GM18502 (cell line): Measurements from ENCODE around the gene TNFSF11.

Source experiments
- ATAC-seq: cut with Tn5 transposase; IDR thresholded peaks from one replicate; pipeline ENCODE4 v1.9.1; 2021; ENCODE audit warnings: mild to moderate bottlenecking; ENCODE audit not compliant: unreplicated experiment, poor library complexity

Gene TNFSF11

GRCh38 chr13:42574011-42574410 is at the start of gene TNFSF11:
Gene TNFSF11, plus strand, starts transcription at chr13:42574152. Its CDS starts 152 bp downstream, at chr13:42574304.
- peak; percentile 41 for ATAC-seq

DNA sequence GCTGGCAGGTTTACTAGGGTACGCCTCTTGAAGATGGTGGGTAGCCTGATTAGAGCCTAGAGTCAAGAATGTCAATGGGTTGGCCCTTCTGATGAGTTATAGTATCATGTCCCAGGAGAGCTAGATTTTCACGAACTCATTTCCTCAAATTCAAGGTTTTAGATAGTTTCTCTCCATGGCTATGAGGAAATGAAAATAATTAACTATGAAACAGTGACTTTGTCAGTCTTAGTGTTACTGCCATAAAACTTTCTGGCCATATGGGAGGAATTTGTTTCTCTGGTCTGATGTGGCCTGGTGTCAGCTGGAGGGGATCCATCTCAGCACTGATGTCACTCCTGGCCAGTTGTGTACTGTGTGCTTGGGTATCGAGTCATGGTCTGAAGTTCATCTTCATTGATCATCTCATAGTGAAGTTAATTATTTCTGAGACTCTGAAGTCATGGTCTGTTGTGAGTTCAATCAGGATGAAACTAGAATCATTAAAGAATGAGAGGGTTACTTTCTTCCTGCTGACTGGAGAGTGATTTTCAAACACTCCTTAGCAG is 49.4 kb upstream of the TNFSF11 start:
- peak; percentile 58 for ATAC-seq

- no peak for ATAC-seq
These were observed 48.9 kb upstream of the TNFSF11 start for GRCh38 chr13:42525035-42525504.

DNA sequence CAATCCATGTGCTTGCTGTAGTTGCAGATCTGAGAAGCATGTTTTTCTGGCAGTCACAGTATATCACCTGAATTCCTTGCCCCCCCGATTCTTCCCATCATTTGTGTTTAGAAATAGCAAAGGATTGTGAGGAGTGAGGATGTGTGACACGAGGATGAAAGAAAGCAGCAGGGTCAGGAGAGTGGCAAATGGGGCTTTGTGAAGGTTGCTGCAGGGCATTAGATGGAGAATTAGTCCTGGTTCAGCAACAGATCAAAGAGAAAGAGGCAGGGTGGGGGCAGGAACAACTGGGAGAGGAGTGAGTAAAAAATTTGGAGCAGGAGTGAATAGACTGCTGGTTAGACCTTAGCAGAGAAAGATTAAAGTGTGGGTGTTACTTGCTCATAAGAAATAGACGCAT is 47.7 kb upstream of the TNFSF11 start:
- no peak for ATAC-seq

GRCh38 chr13:42526804-42527203 is 47.1 kb upstream of the TNFSF11 start:
- no peak for ATAC-seq

DNA sequence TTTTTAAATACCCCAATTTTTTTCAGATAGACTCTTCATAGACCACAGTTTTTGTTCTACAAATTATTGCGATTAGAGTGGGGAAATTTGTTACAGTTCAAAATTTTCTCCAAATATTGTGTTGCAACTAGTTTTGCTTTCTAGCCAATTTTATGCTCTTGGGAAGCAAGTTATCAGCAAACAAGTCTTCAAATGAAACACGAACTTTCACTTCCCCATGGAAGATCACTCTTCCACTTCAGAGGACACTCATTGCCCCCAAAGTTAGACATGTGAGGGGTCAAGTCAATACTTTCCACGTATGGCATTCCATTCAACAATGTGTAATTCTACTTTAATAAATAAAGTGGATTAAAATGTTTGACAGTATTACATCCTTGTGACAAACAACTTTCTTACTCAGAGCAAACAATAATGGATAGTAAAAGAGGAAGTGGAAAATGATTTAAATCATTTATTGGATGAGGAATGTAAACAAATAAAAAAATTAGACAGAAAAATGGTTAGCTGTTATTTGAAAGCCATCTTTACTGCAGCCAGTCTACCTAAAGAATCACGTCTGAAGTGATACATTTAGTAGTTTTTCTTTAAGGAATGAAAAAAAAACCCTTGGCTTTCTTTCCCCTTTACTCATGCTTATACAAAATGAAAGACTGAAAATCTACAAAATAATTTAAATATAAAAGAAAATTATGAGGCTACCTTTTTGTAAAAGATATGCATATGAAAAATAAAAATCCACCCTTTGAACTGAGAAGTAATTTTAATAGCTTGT is 41.2 kb upstream of the TNFSF11 start:
- ATAC-seq: peak; percentile 35

GRCh38 chr13:42533336-42533591 is 40.7 kb upstream of the TNFSF11 start:
- ATAC-seq: no peak

DNA sequence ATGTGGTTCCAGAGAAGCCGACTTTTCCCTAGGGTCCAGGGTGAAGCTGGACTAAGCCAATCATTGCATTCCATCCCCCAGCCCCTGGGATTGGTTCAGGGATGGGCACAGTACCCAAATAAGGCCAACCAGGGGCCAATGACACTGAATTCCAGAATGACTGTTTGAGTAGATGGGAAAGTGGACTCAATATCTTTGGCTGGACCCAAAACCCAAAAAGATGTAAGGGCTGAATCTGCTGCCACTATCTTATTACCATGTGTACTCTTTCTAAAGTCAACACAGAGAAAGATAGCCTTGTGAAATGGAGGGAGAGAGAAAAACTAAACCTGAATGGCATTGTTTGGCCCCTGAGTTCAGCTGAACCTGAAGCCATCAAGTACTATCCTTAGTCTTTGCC is 39.2 kb upstream of the TNFSF11 start:
- ATAC-seq: no peak

- no peak for ATAC-seq
These were observed 35.0 kb upstream of the TNFSF11 start for GRCh38 chr13:42538996-42539395.

- ATAC-seq: no peak
These were observed 34.3 kb upstream of the TNFSF11 start for GRCh38 chr13:42539670-42540069.

GRCh38 chr13:42543215-42543797 is 30.6 kb upstream of the TNFSF11 start:
- ATAC-seq: no peak

GRCh38 chr13:42544246-42544926 is 29.6 kb upstream of the TNFSF11 start:
- no peak for ATAC-seq

DNA sequence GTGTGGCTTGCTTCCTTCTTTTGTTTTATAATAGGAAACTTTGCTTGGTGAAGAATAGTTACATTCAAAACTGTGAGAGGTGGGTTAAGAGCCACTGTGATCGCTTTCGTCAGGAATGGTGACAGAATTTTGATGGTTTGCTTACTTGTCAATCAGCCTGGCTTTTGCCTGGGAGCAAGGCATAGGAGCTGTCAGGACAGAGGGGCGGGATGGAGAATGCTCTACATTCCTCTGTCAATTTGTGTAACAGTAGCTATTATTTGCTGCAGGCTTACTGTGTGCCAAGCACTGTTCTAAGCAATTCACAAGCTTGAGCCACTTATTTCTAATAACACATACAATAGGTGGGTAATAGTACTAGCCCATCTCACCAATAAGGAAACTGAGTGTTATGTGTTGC is 28.1 kb upstream of the TNFSF11 start:
- no peak for ATAC-seq

DNA sequence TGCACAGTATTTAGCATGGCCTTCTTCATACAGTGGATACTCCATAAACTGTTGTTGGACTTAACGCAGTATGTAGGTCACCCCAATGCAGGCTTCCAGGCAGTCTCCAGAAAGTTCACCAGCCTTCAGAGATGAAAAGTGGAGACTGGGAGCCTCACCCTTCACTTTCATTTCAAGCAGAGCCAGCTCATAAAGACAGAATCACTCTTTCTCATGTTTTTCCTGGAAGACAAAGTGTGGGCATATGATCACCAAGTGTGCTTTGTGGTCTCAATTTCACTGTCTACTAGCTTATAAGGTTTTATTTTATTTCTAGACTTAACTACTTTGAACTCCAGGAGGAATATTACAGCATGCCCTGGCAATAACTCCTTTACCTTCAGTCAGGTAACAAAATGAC is 26.3 kb upstream of the TNFSF11 start:
- ATAC-seq: no peak

DNA sequence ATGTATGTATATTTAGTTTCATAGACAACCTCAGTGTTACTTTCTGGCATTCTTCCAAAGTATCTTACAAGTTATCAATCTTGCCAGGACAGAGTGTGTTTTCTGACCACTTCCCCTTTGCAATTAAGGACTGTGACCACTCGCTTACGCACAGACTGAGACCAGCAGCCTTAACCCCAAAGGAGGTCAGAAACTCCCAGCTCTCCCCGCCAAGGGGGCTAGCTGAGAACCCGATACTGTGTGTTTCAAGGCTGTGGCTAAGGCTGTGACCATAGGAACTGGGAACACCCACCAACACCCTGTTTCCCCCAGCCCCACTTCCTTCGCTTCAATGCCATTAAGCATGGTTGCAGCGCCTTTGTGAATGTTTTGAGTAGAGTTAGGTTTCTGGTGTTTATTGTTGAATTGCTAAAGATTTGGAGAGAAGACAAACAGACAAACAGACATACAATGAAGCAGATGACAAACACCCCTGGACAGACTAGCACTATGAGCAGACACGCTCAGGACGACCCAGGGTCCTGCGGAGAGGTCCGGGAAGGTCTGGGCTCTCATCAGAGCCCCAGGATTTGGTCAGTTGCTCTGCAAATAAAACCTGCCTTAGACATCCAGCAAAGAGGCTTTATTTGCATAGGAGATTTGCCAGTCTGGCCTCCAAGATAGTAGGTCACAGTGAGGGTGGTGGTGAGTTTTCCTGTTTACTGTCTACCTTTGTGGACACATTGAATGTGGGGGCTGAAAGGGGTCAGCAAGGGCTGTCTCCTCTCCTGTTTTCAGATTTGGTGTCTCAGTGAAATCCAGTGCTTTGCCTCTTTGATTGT is 25.0 kb upstream of the TNFSF11 start:
- ATAC-seq: peak; percentile 95

GRCh38 chr13:42549552-42549936 is 24.4 kb upstream of the TNFSF11 start:
- ATAC-seq: peak; percentile 8

DNA sequence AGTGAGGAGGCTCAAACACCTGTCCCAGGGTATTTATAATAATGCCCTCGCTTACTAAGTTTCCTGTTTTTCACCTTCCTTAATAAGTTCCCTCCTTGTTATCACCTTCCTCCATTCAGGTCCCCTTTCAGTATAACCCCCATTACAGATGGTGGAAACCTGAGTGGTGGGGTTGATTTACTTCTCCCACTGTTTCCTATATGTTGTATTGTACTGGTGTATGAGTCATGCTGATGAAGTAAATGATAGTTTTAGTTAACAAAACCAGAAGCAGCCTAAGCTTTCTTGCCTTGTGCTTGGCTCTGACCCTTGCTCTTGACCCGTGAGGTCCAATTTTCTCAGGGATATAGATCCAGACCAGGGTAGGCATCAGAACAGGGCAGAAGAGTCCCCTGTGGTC is 22.3 kb upstream of the TNFSF11 start:
- ATAC-seq: no peak

GRCh38 chr13:42553098-42554046 is 20.6 kb upstream of the TNFSF11 start:
- no peak for ATAC-seq

DNA sequence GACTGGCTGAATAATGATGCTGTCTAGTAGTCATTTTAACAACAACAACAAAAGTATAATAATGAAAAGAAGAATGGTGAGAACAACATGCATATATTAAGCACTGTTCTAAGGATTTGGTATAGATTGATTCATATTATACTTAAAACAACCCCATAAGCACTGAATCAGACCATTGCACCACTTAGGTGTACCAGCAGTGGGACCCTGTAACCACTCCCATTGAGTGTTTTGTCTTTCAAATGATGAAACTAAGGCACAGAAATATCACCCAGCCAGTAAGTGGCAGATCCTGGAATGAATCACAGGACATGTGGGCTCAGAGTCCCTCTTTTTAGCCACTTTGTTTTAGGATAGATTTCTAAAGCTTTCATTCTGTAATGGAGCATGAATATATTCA is 14.9 kb upstream of the TNFSF11 start:
- ATAC-seq: no peak
